IMR-90 (cell line): Measurements from ENCODE around the gene BLOC1S2. TPM values are rescaled to one million over a fixed set of nuclear protein-coding genes. Genes with fewer than 3 reads are reported as not detected.

Source experiments
- ATAC-seq: fragments of 200-7000 bp; cut with Tn5 transposase; 2 replicates; pipeline ENCODE4 v1.9.1; 2020; ENCODE audit warnings: low read depth, mild to moderate bottlenecking, moderate library complexity
- BruUV-seq: library from RNA; stranded (reverse); fragments of 400-500 nt; replicated peaks from 2 replicates; lab custom pipeline; 2021; lab: Mats Ljungman, UMichigan
- CTCF ChIA-PET: fragments of 300-600 bp; formaldehyde crosslinking; extraction: SDS; loops from one replicate; lab custom pipeline; 2021; ENCODE audit warnings: antibody characterized with exemption; lab: Yijun Ruan, JAX
- POLR2A ChIA-PET: fragments of 300-600 bp; sonication (Branson Sonifier 250); formaldehyde crosslinking; loops from one replicate; lab custom pipeline; 2022; ENCODE audit warnings: antibody characterized with exemption; ENCODE audit not compliant: unreplicated experiment; lab: Charles Lee
- DNase-seq: peaks from one replicate; pipeline ENCODE4 v3.0.0; 2013
- H2AFZ ChIP-seq: replicated peaks from 2 replicates; pipeline ENCODE3; 2013; ENCODE audit warnings: low read length, mild to moderate bottlenecking; ENCODE audit not compliant: poor library complexity
- H2AK5ac ChIP-seq: 2 replicates; pipeline ENCODE4 v1.6.1; 2013; ENCODE audit warnings: low read depth, low read length, inconsistent platforms
- H2AK9ac ChIP-seq: replicated peaks from 2 replicates; pipeline ENCODE3; 2013; ENCODE audit warnings: mild to moderate bottlenecking, low read depth, low read length, moderate library complexity; ENCODE audit not compliant: poor library complexity
- H2BK120ac ChIP-seq: 2 replicates; pipeline ENCODE4 v1.6.1; 2013; ENCODE audit warnings: low read depth, low read length, inconsistent platforms
- H2BK15ac ChIP-seq: 3 replicates; pipeline ENCODE4 v1.6.1; 2013; ENCODE audit warnings: low read depth, low read length, inconsistent platforms
- H2BK20ac ChIP-seq: 2 replicates; pipeline ENCODE4 v1.6.1; 2013; ENCODE audit warnings: low read depth, mild to moderate bottlenecking, inconsistent platforms, low read length, moderate library complexity
- H2BK5ac ChIP-seq: 2 replicates; pipeline ENCODE4 v1.6.1; 2013; ENCODE audit warnings: mild to moderate bottlenecking, low read depth, low read length, inconsistent platforms; ENCODE audit not compliant: poor library complexity, severe bottlenecking
- H3K14ac ChIP-seq: replicated peaks from 2 replicates; pipeline ENCODE4 v1.6.1; 2013; ENCODE audit warnings: low read depth, low read length, inconsistent platforms
- H3K18ac ChIP-seq: 2 replicates; pipeline ENCODE4 v1.6.1; 2013; ENCODE audit warnings: low read depth, low read length, control low read depth
- H3K23ac ChIP-seq: 2 replicates; pipeline ENCODE4 v1.6.1; 2013; ENCODE audit warnings: low read depth, low read length, inconsistent platforms
- H3K27ac ChIP-seq: 2 replicates; pipeline ENCODE4 v1.5.1; 2013; ENCODE audit warnings: mild to moderate bottlenecking, control low read depth, low read length; ENCODE audit not compliant: insufficient read depth
- H3K27me3 ChIP-seq: 2 replicates; pipeline ENCODE4 v1.6.1; 2013; ENCODE audit warnings: low read length; ENCODE audit not compliant: control insufficient read depth, insufficient read depth
- H3K36me3 ChIP-seq: 2 replicates; pipeline ENCODE4 v1.6.1; 2013; ENCODE audit warnings: low read length, mixed read lengths; ENCODE audit not compliant: control insufficient read depth, insufficient read depth
- H3K4ac ChIP-seq: 2 replicates; pipeline ENCODE4 v1.6.1; 2013; ENCODE audit warnings: low read depth, low read length, inconsistent platforms
- H3K4me1 ChIP-seq: 2 replicates; pipeline ENCODE4 v1.6.1; 2013; ENCODE audit warnings: low read length, mixed read lengths; ENCODE audit not compliant: control insufficient read depth, insufficient read depth
- H3K4me2 ChIP-seq: 2 replicates; pipeline ENCODE4 v1.6.1; 2013; ENCODE audit warnings: low read depth, mild to moderate bottlenecking, control low read depth, low read length, moderate library complexity
- H3K4me3 ChIP-seq: 2 replicates; pipeline ENCODE4 v1.5.1; 2013; ENCODE audit warnings: low read depth, mild to moderate bottlenecking, control low read depth, low read length, moderate library complexity; ENCODE audit not compliant: insufficient read depth
- H3K56ac ChIP-seq: 2 replicates; pipeline ENCODE4 v1.6.1; 2013; ENCODE audit warnings: low read length, inconsistent platforms; ENCODE audit not compliant: insufficient read depth; ENCODE audit errors: extremely low read depth
- H3K79me1 ChIP-seq, 2 experiments: 2 replicates each; pipeline ENCODE4 v1.6.1; 2013; ENCODE audit warnings: low read length in 2 of 2, inconsistent platforms in 1 of 2, low read depth in 1 of 2
- H3K9ac ChIP-seq: 2 replicates; pipeline ENCODE4 v1.6.1; 2013; ENCODE audit warnings: low read depth, low read length, control low read depth
- H3K9me1 ChIP-seq: 2 replicates; pipeline ENCODE4 v1.6.1; 2013; ENCODE audit warnings: low read length, inconsistent platforms; ENCODE audit not compliant: insufficient read depth
- H3K9me3 ChIP-seq: 2 replicates; pipeline ENCODE4 v1.6.1; 2013; ENCODE audit warnings: low read length; ENCODE audit not compliant: control insufficient read depth, insufficient read depth
- H4K20me1 ChIP-seq: 2 replicates; pipeline ENCODE4 v1.6.1; 2013; ENCODE audit warnings: low read length, inconsistent platforms; ENCODE audit not compliant: insufficient read depth
- H4K5ac ChIP-seq: 2 replicates; pipeline ENCODE4 v1.6.1; 2013; ENCODE audit warnings: mild to moderate bottlenecking, low read depth, low read length, control low read depth
- H4K8ac ChIP-seq, 2 experiments: 2 replicates each; pipeline ENCODE4 v1.6.1; 2013; ENCODE audit warnings: low read depth in 2 of 2, low read length in 2 of 2, control low read depth in 1 of 2, inconsistent platforms in 1 of 2
- H4K91ac ChIP-seq: 2 replicates; pipeline ENCODE4 v1.6.1; 2013; ENCODE audit warnings: low read depth, low read length, inconsistent platforms; ENCODE audit not compliant: insufficient read depth
- CEBPB ChIP-seq: IDR thresholded peaks from 2 replicates; pipeline ENCODE4 v1.6.1; 2012; ENCODE audit warnings: low read depth, low read length, improper control_type of control experiment
- WGBS, 2 experiments: methylation state at CpG; one replicate each; pipeline versions ENCODE4 v1.1.5 to v1.1.7; 2013; ENCODE audit warnings: missing lambda C conversion rate in 2 of 2; ENCODE audit not compliant: insufficient read length in 1 of 2; ENCODE audit errors: extremely low coverage in 2 of 2; 5-methylcytosine and 5-hydroxymethylcytosine counted together
- dilution Hi-C: fragments of 300-500 bp; cut with HindIII; formaldehyde crosslinking; loops from one replicate; pipeline ENCODE4 v1.14.3; 2018; ENCODE audit warnings: low sequenced_read_pairs; ENCODE audit not compliant: unreplicated experiment
- in situ Hi-C: fragments of 300-500 bp; cut with MboI; formaldehyde crosslinking; loops from 3 replicates; pipeline ENCODE4 v1.14.3; 2019; ENCODE audit warnings: low sequenced_read_pairs, inconsistent platforms, mixed read lengths
- intact Hi-C: fragments of 100-400 bp; cut with micrococcal nuclease; formaldehyde crosslinking; loops from 2 replicates; pipeline ENCODE4 v1.10.0; 2022
- polyA plus RNA-seq, 3 experiments: library from polyadenylated mRNA; depleted of rRNA; stranded (reverse); fragments of >200 nt; gene quantifications; 2 replicates each; pipeline ENCODE4 v1.2.3, GENCODE V29; 2012; ENCODE audit warnings: low replicate concordance in 1 of 3
- total RNA-seq: library from RNA; depleted of rRNA; stranded (reverse); fragments of >200 nt; gene quantifications from 2 replicates; pipeline ENCODE4 v1.2.3, GENCODE V29; 2012
- TF ChIP-seq, protein P1 (sequence below): fragments of 150-350 bp; IDR thresholded peaks from 2 replicates; pipeline ENCODE4 v1.6.1; 2016; ENCODE audit warnings: low read depth, mild to moderate bottlenecking, low read length, moderate library complexity, borderline replicate concordance

The BLOC1S2 gene
- total and polyA plus RNA-seq, 2 of the 4 experiments (the other 2 are of a cell fraction), result 26.0 to 28.9 TPM

DNA sequence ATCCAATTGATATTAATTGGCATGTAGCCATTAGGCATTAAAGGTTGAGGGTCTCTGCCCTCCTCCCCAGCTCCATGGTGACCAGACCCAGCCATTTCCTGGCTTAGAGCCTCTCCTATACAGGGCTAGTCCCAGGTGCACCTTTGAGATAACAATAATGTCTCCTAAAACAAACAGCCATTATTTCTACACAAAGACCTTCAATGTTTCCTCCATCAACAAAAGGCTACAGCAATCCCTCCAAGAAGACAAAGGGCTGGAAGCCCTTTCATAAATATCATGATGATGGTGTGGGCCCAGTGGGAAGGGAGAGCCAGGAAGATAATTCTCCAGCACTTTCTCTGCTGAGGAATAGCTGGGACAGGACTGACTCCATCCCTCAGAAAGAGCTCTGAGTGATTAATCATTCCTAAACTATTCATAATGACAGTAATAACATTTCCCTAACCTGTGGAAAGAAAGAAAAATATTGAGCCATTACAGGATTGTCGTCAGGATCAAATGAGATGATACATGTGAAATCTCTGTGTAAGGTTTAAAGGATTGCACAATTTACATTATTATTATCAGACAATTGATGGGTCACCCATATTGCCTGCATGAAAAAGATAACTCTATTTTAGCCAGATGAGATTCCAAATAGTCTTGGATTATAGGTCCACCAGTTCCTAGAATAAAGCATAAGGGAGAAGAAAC lies 33.4 kb upstream of the BLOC1S2 start:
- Histone ChIP-seq H4K8ac (no peak overlapping the region), H3K4me2 (no peak overlapping the region), H3K4me3 (no peak overlapping the region), H2BK120ac (no peak overlapping the region), H2AK5ac (no peak overlapping the region), H4K5ac (no peak overlapping the region), H3K4me1 (no peaks in the 10 kb centered on the region), H2BK15ac (no peak overlapping the region), H3K9me1 (no peaks in the 10 kb centered on the region), H3K4ac (no peak overlapping the region), H2AFZ (no peak overlapping the region), H4K20me1 (no peaks in the 10 kb centered on the region), H2AK9ac (no peak overlapping the region), H4K91ac (no peak overlapping the region), H3K18ac (no peak overlapping the region), H3K23ac (no peak overlapping the region), H3K14ac (no peak overlapping the region), H3K56ac (no peak overlapping the region), H2BK20ac (no peak overlapping the region), H3K27me3 (peaks cover 8% of the 10 kb centered on the region), H3K9ac (no peak overlapping the region), H3K9me3 (no peaks in the 10 kb centered on the region), H3K36me3 (no peaks in the 10 kb centered on the region), H3K27ac (no peak overlapping the region), H3K79me1 (no peaks in the 10 kb centered on the region), H2BK5ac (no peak overlapping the region)
- no TSS peak for BruUV-seq
- TF ChIP-seq, protein P1, sequence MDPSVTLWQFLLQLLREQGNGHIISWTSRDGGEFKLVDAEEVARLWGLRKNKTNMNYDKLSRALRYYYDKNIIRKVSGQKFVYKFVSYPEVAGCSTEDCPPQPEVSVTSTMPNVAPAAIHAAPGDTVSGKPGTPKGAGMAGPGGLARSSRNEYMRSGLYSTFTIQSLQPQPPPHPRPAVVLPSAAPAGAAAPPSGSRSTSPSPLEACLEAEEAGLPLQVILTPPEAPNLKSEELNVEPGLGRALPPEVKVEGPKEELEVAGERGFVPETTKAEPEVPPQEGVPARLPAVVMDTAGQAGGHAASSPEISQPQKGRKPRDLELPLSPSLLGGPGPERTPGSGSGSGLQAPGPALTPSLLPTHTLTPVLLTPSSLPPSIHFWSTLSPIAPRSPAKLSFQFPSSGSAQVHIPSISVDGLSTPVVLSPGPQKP, result no peak
- peak; percentile 42; the same call in 1 of the 2 replicates for TF ChIP-seq CEBPB
- no CpG with 5 or more reads among the region's 1 CpG for WGBS, 2 experiments
- no peak for DNase-seq
- ChIA-PET CTCF (interaction anchor here (1.2 kb wide), 1 partner anchor 16 kb away, joined by 5 read pairs; no protein-coding TSS in a partner anchor), POLR2A (no interaction called here)
- dilution Hi-C loops, result no loop called here
- intact Hi-C loops, result no loop called here
- ATAC-seq, result no peak
- in situ Hi-C loops, result no loop called here
